HepG2 (cell line): ENCODE data around the gene ATP2A3. TPM values are rescaled to one million over a fixed set of nuclear protein-coding genes. Genes with fewer than 3 reads are reported as not detected.
A peak's percentile ranks its signal among the peaks of the same experiment; 100 is the strongest.

Source experiments
- BRCA1 ChIP-seq: sonication (generic); formaldehyde crosslinking; IDR thresholded peaks from 2 replicates; pipeline ENCODE4 v1.4.0; 2020; ENCODE audit warnings: missing genetic modification reagents
- ELK4 ChIP-seq: sonication (generic); formaldehyde crosslinking; IDR thresholded peaks from 2 replicates; pipeline ENCODE4 v1.9.0; 2021; ENCODE audit warnings: missing genetic modification reagents, borderline replicate concordance
- KDM2A ChIP-seq: sonication (generic); formaldehyde crosslinking; IDR thresholded peaks from 2 replicates; pipeline ENCODE4 v1.4.0; 2020; ENCODE audit warnings: low read depth, missing genetic modification reagents, borderline replicate concordance
- KDM5B ChIP-seq: sonication (generic); formaldehyde crosslinking; IDR thresholded peaks from 2 replicates; pipeline ENCODE4 v1.4.0; 2020; ENCODE audit warnings: missing genetic modification reagents, mild to moderate bottlenecking, borderline replicate concordance
- SNAPC2 ChIP-seq: sonication (generic); formaldehyde crosslinking; IDR thresholded peaks from 2 replicates; pipeline ENCODE4 v1.8.1; 2022; ENCODE audit warnings: mild to moderate bottlenecking, missing genetic modification reagents
- TARDBP ChIP-seq: sonication (generic); formaldehyde crosslinking; IDR thresholded peaks from 2 replicates; pipeline ENCODE4 v1.8.0; 2022; ENCODE audit warnings: mild to moderate bottlenecking, missing genetic modification reagents
- ZFYVE20 ChIP-seq: sonication (generic); formaldehyde crosslinking; IDR thresholded peaks from 2 replicates; pipeline ENCODE4 v1.8.0; 2023; ENCODE audit warnings: low read depth, mild to moderate bottlenecking, moderate library complexity, missing genetic modification reagents, borderline replicate concordance
- ZNF160 ChIP-seq: sonication (generic); formaldehyde crosslinking; IDR thresholded peaks from 2 replicates; pipeline ENCODE4 v1.8.0; 2022; ENCODE audit warnings: mild to moderate bottlenecking, inconsistent platforms, missing genetic modification reagents
- ZNF282 ChIP-seq: fragments of 450-650 bp; IDR thresholded peaks from 2 replicates; pipeline ENCODE4 v1.6.1; 2018; ENCODE audit not compliant: partially characterized antibody
- ZNF556 ChIP-seq: sonication (generic); formaldehyde crosslinking; IDR thresholded peaks from 2 replicates; pipeline ENCODE4 v1.4.0; 2020; ENCODE audit warnings: mild to moderate bottlenecking, missing genetic modification reagents, borderline replicate concordance
- ZNF775 ChIP-seq: sonication (generic); formaldehyde crosslinking; IDR thresholded peaks from 2 replicates; pipeline ENCODE4 v1.4.0; 2020; ENCODE audit warnings: missing genetic modification reagents, mild to moderate bottlenecking, moderate library complexity, borderline replicate concordance
- ZSCAN25 ChIP-seq: sonication (generic); formaldehyde crosslinking; IDR thresholded peaks from 2 replicates; pipeline ENCODE4 v1.8.0; 2022; ENCODE audit warnings: mild to moderate bottlenecking, missing genetic modification reagents
- polyA plus RNA-seq, 8 experiments: library from polyadenylated mRNA; depleted of rRNA in 3 of 8; stranded (reverse) in 7 of 8; unstranded in 1 of 8; fragments of >200 nt; fragmentation: Illumina TruSeq in 4 of 8; extraction: Trizol in 4 of 8; gene quantifications; 2 replicates each; pipeline versions ENCODE4 v1.2.1 to v1.2.3, GENCODE V29; 2011 to 2016; ENCODE audit warnings: low read depth in 4 of 8, missing spikeins in 1 of 8, mixed read lengths in 1 of 8; ENCODE audit not compliant: insufficient read depth in 1 of 8
- total RNA-seq, 5 experiments: library from RNA; depleted of rRNA; stranded (reverse); fragments of >200 nt; fragmentation: Illumina TruSeq; extraction: Trizol; gene quantifications; 2 replicates each; pipeline ENCODE4 v1.2.3, GENCODE V29; 2016; ENCODE audit warnings: low read depth in 1 of 5
- TF ChIP-seq, protein P1 (sequence below): fragments of 450-650 bp; IDR thresholded peaks from 2 replicates; pipeline ENCODE4 v1.6.1; 2016
- TF ChIP-seq, protein P2 (sequence below): IDR thresholded peaks from 2 replicates; pipeline ENCODE4 v1.6.1; 2016; ENCODE audit warnings: mild to moderate bottlenecking, missing biosample characterization, missing genetic modification reagents
- TF ChIP-seq, protein P3 (sequence below): sonication (generic); formaldehyde crosslinking; IDR thresholded peaks from 2 replicates; pipeline ENCODE4 v1.9.0; 2021; ENCODE audit warnings: mild to moderate bottlenecking, missing genetic modification reagents

The ATP2A3 gene
- total and polyA plus RNA-seq, 2 of the 13 experiments (the other 11 are each of a cell fraction or from before 2014, with no cell fraction given): 0.07 TPM; not detected in 1

DNA sequence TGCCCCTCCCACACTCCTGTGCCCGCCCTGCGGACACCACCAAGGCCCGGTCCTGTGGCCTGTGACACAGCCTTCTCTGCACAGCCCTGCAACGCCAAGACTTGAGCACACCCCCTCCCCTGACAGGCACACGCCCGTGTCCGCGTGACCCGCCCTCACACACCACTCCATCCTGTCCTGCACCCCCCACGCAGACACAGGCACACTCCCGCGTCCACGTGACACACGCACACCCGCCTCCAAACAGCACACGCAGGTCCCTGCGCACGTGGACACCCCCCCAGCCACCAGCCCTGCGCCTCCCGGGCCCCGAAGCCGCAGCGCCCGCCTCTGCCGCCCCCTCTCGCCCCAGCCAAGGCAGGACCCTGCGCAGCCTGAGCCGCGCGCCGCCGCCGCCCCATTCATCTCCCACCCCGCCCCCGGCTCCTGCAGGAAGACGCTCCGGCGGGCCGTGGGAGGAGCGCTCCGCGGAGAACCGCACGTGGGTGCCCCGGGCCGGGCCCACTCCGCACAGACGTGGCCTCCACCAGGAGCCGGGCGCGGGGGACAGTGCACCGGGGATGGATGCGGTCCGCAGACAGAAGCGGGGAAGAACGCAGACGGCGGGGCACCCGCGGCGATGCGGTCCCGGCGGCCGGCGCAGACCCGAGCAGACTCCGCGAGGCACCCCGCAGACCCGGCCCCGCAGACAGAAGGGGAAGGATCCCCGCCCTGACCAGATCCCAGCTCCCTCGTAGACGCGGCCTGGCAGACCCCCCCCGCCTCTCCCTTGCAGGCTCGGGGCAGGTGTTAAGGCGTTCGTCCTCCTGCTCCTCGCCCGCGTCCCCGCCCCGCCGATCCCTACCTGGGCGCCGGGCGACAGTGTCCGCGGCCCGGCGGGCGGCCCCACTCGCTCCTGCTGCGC is 71.9 kb downstream of the ATP2A3 start (continued):
- peak; percentile 38; the same call in 1 of the 2 replicates for TF ChIP-seq ZSCAN25
- TF ChIP-seq BRCA1 (CRISPR knock-in tag): no peak
- peak; percentile 5; the same call in 1 of the 2 replicates for TF ChIP-seq ZNF556 (CRISPR knock-in tag)
- no peak for TF ChIP-seq SNAPC2
- TF ChIP-seq ZFYVE20 (CRISPR knock-in tag): no peak
- no peak for TF ChIP-seq ELK4
- no peak for TF ChIP-seq TARDBP
- TF ChIP-seq, protein P1, sequence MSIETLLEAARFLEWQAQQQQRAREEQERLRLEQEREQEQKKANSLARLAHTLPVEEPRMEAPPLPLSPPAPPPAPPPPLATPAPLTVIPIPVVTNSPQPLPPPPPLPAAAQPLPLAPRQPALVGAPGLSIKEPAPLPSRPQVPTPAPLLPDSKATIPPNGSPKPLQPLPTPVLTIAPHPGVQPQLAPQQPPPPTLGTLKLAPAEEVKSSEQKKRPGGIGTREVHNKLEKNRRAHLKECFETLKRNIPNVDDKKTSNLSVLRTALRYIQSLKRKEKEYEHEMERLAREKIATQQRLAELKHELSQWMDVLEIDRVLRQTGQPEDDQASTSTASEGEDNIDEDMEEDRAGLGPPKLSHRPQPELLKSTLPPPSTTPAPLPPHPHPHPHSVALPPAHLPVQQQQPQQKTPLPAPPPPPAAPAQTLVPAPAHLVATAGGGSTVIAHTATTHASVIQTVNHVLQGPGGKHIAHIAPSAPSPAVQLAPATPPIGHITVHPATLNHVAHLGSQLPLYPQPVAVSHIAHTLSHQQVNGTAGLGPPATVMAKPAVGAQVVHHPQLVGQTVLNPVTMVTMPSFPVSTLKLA: peak; percentile 88
- peak; percentile 43; the same call in 1 of the 2 replicates for TF ChIP-seq ZNF160 (CRISPR knock-in tag)
- TF ChIP-seq, protein P2, sequence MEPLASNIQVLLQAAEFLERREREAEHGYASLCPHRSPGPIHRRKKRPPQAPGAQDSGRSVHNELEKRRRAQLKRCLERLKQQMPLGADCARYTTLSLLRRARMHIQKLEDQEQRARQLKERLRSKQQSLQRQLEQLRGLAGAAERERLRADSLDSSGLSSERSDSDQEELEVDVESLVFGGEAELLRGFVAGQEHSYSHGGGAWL (CRISPR knock-in tag): 0 out of 2 replicates have a peak, but pooled peaks have one; percentile 26
- no peak for TF ChIP-seq KDM2A (CRISPR knock-in tag)
- no peak for TF ChIP-seq ZNF282
- TF ChIP-seq ZNF775 (CRISPR knock-in tag): no peak
- TF ChIP-seq, protein P3, sequence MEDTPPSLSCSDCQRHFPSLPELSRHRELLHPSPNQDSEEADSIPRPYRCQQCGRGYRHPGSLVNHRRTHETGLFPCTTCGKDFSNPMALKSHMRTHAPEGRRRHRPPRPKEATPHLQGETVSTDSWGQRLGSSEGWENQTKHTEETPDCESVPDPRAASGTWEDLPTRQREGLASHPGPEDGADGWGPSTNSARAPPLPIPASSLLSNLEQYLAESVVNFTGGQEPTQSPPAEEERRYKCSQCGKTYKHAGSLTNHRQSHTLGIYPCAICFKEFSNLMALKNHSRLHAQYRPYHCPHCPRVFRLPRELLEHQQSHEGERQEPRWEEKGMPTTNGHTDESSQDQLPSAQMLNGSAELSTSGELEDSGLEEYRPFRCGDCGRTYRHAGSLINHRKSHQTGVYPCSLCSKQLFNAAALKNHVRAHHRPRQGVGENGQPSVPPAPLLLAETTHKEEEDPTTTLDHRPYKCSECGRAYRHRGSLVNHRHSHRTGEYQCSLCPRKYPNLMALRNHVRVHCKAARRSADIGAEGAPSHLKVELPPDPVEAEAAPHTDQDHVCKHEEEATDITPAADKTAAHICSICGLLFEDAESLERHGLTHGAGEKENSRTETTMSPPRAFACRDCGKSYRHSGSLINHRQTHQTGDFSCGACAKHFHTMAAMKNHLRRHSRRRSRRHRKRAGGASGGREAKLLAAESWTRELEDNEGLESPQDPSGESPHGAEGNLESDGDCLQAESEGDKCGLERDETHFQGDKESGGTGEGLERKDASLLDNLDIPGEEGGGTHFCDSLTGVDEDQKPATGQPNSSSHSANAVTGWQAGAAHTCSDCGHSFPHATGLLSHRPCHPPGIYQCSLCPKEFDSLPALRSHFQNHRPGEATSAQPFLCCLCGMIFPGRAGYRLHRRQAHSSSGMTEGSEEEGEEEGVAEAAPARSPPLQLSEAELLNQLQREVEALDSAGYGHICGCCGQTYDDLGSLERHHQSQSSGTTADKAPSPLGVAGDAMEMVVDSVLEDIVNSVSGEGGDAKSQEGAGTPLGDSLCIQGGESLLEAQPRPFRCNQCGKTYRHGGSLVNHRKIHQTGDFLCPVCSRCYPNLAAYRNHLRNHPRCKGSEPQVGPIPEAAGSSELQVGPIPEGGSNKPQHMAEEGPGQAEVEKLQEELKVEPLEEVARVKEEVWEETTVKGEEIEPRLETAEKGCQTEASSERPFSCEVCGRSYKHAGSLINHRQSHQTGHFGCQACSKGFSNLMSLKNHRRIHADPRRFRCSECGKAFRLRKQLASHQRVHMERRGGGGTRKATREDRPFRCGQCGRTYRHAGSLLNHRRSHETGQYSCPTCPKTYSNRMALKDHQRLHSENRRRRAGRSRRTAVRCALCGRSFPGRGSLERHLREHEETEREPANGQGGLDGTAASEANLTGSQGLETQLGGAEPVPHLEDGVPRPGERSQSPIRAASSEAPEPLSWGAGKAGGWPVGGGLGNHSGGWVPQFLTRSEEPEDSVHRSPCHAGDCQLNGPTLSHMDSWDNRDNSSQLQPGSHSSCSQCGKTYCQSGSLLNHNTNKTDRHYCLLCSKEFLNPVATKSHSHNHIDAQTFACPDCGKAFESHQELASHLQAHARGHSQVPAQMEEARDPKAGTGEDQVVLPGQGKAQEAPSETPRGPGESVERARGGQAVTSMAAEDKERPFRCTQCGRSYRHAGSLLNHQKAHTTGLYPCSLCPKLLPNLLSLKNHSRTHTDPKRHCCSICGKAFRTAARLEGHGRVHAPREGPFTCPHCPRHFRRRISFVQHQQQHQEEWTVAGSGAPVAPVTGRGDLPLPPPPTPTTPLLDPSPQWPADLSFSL: no peak
- TF ChIP-seq KDM5B (CRISPR knock-in tag): 0 out of 2 replicates have a peak, but pooled peaks have one; percentile 16
